ENCODE results near the gene GCN1. TPM values are rescaled to one million over a fixed set of nuclear protein-coding genes. Genes with fewer than 3 reads are reported as not detected.

Gene GCN1
- total RNA-seq, 1 experiment from 2014 or later: 117 TPM

DNA sequence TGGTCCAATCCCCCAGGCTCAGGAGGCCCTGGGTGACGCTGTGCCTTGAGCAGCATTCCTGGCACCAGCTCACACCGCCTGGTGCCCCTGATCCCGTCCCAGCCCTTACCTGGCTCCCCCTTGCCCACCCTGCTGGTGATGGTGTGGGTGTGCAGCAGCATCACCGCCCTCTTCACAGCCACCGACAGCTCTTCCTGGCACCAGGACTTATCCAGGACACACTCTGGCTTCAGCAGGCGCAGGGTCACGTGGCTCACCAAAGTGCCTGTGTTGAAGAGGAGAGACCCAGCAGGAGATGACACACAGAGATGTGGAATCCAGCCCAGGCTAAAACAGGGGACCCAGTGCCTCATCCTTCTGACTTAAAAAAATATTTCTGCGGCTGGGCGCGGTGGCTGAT lies 36.2 kb downstream of the GCN1 start:
- Mint-ChIP-seq H3K27me3 (ENCODE audit: insufficient read depth, unreplicated experiment) (no peaks in the 10 kb centered on the region), H3K9me3 (ENCODE audit: unreplicated experiment) (no peaks in the 10 kb centered on the region), H3K36me3 (ENCODE audit: insufficient read depth, unreplicated experiment) (peaks cover 85% of the 10 kb centered on the region), H3K27ac (ENCODE audit: low read depth, unreplicated experiment) (no peak overlapping the region), H3K4me1 (ENCODE audit: insufficient read depth, unreplicated experiment) (no peaks in the 10 kb centered on the region), H3K4me3 (ENCODE audit: unreplicated experiment) (no peak overlapping the region)
- no peak for DNase-seq (ENCODE audit: unreplicated experiment)
- CTCF ChIA-PET: interaction anchor here (0.7 kb wide), 1 partner anchor 18 kb away, joined by 3 read pairs; no protein-coding TSS in a partner anchor
- POLR2A ChIA-PET: no interaction called here
- no TSS peak for BruUV-seq (replicated peaks)
- intact Hi-C loops (cut with micrococcal nuclease): no loop called here
- TF ChIP-seq, protein P1, sequence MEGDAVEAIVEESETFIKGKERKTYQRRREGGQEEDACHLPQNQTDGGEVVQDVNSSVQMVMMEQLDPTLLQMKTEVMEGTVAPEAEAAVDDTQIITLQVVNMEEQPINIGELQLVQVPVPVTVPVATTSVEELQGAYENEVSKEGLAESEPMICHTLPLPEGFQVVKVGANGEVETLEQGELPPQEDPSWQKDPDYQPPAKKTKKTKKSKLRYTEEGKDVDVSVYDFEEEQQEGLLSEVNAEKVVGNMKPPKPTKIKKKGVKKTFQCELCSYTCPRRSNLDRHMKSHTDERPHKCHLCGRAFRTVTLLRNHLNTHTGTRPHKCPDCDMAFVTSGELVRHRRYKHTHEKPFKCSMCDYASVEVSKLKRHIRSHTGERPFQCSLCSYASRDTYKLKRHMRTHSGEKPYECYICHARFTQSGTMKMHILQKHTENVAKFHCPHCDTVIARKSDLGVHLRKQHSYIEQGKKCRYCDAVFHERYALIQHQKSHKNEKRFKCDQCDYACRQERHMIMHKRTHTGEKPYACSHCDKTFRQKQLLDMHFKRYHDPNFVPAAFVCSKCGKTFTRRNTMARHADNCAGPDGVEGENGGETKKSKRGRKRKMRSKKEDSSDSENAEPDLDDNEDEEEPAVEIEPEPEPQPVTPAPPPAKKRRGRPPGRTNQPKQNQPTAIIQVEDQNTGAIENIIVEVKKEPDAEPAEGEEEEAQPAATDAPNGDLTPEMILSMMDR (IDR thresholded peaks at IDR 0.05; ENCODE audit: unreplicated experiment): no peak

DNA sequence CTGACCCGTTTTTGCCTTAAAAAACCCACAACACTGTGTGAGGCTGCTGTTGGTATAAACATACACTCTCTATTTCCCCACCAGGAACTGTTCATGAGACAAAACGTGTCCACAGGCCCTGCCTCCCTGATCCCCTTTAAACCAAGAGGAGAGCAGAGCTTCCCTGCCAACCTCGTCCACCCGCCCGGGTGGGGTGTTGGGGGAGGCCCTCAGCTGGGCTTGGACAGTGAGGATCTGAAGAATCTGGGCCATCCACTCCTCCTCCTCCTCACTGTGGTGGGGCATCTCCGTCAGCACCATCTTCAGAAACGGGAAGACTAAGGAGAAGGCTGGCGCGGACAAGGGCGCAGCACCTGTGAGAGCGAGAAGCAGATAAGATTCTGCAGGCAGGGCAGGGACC lies 36.8 kb downstream of the GCN1 start:
- Mint-ChIP-seq H3K9me3 (ENCODE audit: unreplicated experiment) (no peaks in the 10 kb centered on the region), H3K4me3 (ENCODE audit: unreplicated experiment) (no peak overlapping the region), H3K27ac (ENCODE audit: low read depth, unreplicated experiment) (no peak overlapping the region), H3K36me3 (ENCODE audit: insufficient read depth, unreplicated experiment) (peaks cover 85% of the 10 kb centered on the region), H3K27me3 (ENCODE audit: insufficient read depth, unreplicated experiment) (no peaks in the 10 kb centered on the region), H3K4me1 (ENCODE audit: insufficient read depth, unreplicated experiment) (no peaks in the 10 kb centered on the region)
- TF ChIP-seq, protein P1 (IDR thresholded peaks at IDR 0.05; ENCODE audit: unreplicated experiment): no peak
- CTCF ChIA-PET: no interaction called here
- no TSS peak for BruUV-seq (replicated peaks)
- POLR2A ChIA-PET: no interaction called here
- no peak for DNase-seq (ENCODE audit: unreplicated experiment)
- intact Hi-C loops (cut with micrococcal nuclease): no loop called here

DNA sequence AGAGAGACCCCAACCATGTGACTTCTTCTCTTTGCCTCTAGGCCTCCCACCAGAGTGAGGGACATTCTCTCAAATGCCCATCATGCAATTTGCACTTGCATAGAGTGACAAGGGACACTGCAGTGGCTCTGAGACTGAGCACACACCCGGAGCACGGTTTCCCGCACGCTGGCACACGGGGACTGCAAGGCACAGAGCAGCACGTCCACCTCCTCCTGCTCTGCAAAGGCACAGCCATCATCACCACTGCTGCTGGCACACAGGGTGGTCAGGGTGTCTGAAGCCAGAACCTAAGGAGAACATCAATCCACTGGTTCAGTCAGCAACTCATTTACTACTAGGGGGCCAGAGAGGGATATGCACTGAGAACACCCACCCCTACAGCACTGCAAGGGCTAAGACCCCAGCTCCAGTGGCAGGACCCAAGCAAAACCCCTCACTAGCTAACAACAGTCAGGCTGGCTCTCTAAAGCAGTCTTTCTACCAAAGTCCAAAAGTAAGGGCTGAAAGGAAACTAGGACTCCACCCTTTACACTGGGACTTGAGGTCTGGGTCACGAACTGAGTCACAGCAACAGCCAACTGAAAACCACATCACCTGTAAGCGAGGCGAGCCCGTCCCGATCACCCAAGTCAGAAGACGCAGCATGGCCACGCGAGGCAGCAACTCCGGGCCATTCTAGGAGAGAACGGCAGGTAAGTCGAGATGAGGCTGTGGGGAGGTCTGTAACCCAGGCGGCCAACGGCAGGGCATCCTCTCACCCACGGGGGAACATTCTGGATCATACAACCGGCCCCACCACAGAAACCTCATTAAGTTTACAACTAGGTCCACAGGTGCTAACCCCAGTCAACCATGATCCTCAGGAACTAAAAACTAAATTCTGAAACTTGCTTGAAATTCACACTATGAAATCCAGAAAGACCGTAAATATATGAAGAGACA lies 37.9 kb downstream of the GCN1 start:
- TF ChIP-seq, protein P1 (IDR thresholded peaks at IDR 0.05; ENCODE audit: unreplicated experiment): no peak
- no peaks in the 10 kb centered on the region for H3K4me1 Mint-ChIP-seq (ENCODE audit: insufficient read depth, unreplicated experiment)
- peaks cover 85% of the 10 kb centered on the region for H3K36me3 Mint-ChIP-seq (ENCODE audit: insufficient read depth, unreplicated experiment)
- ChIA-PET CTCF (no interaction called here), POLR2A (no interaction called here)
- H3K27ac Mint-ChIP-seq (ENCODE audit: low read depth, unreplicated experiment): no peak overlapping the region
- H3K9me3 Mint-ChIP-seq (ENCODE audit: unreplicated experiment): no peaks in the 10 kb centered on the region
- intact Hi-C loops (cut with micrococcal nuclease): no loop called here
- DNase-seq (ENCODE audit: unreplicated experiment): no peak
- H3K27me3 Mint-ChIP-seq (ENCODE audit: insufficient read depth, unreplicated experiment): no peaks in the 10 kb centered on the region
- BruUV-seq (replicated peaks): no TSS peak
- H3K4me3 Mint-ChIP-seq (ENCODE audit: unreplicated experiment): no peak overlapping the region

DNA sequence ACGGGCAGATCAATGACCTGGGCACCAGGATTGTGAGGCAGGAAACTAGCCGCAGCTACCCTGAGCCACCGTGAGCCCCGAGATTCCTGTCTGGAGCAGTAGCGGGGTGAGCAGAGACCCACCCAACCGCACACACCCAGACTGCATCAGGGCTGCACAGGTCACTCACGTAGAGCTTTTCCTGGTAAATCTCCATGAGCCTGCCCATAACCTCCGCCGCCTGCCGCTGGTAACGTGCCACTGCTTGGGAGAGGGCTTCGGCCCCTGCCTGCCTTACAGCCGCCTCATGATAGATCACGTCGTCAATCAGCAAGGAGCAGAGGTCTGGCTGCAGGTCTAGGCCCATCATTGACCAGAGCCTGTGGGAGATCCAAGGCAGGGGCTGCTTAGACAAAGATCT lies 39.4 kb downstream of the GCN1 start:
- peaks cover 88% of the 10 kb centered on the region for H3K36me3 Mint-ChIP-seq (ENCODE audit: insufficient read depth, unreplicated experiment)
- CTCF ChIA-PET: no interaction called here
- no TSS peak for BruUV-seq (replicated peaks)

More for the DNA sequence above, 39.4 kb downstream of the GCN1 start:
- TF ChIP-seq, protein P1 (IDR thresholded peaks at IDR 0.05; ENCODE audit: unreplicated experiment): no peak
- Mint-ChIP-seq H3K4me1 (ENCODE audit: insufficient read depth, unreplicated experiment) (no peaks in the 10 kb centered on the region), H3K4me3 (ENCODE audit: unreplicated experiment) (no peak overlapping the region), H3K9me3 (ENCODE audit: unreplicated experiment) (no peaks in the 10 kb centered on the region), H3K27me3 (ENCODE audit: insufficient read depth, unreplicated experiment) (no peaks in the 10 kb centered on the region), H3K27ac (ENCODE audit: low read depth, unreplicated experiment) (no peak overlapping the region)
- intact Hi-C loops (cut with micrococcal nuclease): no loop called here
- POLR2A ChIA-PET: no interaction called here
- DNase-seq (ENCODE audit: unreplicated experiment): no peak
